Psoas muscle (tissue), 8 donors: ENCODE data around the gene SORT1. TPM values are rescaled to one million over a fixed set of nuclear protein-coding genes. Genes with fewer than 3 reads are reported as not detected.

Experiments
- ATAC-seq, 4 donors: fragments of 200-7000 bp; cut with Tn5 transposase; one replicate each; pipeline ENCODE4 v1.9.1; 2020; ENCODE audit warnings: moderate library complexity in 3 of 4, mild to moderate bottlenecking in 2 of 4
- DNase-seq, 2 donors: peaks; one replicate each; pipeline ENCODE4 v3.0.0-alpha.2; 2020
- H3K27ac ChIP-seq: fragments of 200-600 bp; one replicate; pipeline ENCODE4 v1.8.0; 2022
- H3K27me3 ChIP-seq, 3 donors: fragments of 200-600 bp in 1 of 3; one replicate each; pipeline versions ENCODE4 v1.6.1 to v1.8.0; 2013 to 2022; ENCODE audit warnings: low read length in 2 of 3, mild to moderate bottlenecking in 2 of 3, moderate library complexity in 1 of 3; ENCODE audit not compliant: insufficient read depth in 3 of 3
- H3K36me3 ChIP-seq, 2 donors: fragments of 200-600 bp in 1 of 2; one replicate each; pipeline versions ENCODE4 v1.6.1 to v1.8.0; 2013 to 2022; ENCODE audit warnings: low read depth in 1 of 2, mild to moderate bottlenecking in 1 of 2, moderate library complexity in 1 of 2; ENCODE audit not compliant: insufficient read depth in 1 of 2
- H3K4me1 ChIP-seq: fragments of 200-600 bp; one replicate; pipeline ENCODE4 v1.8.0; 2022
- H3K4me3 ChIP-seq: fragments of 200-600 bp; one replicate; pipeline ENCODE4 v1.8.0; 2022; ENCODE audit warnings: mild to moderate bottlenecking
- H3K9me3 ChIP-seq: fragments of 200-600 bp; one replicate; pipeline ENCODE4 v1.8.0; 2022
- WGBS, 3 donors: extraction: QIAGEN DNeasy Blood & Tissue Kit; methylation state at CpG; one replicate each; pipeline versions ENCODE4 v1.1.6 to v1.1.7; 2013; 5-methylcytosine and 5-hydroxymethylcytosine counted together
- intact Hi-C, 2 donors: fragments of 100-400 bp; cut with DNase I; formaldehyde crosslinking; loops; one replicate each; pipeline versions ENCODE4 v1.11.0 to v1.14.2; 2022
- polyA plus RNA-seq, 3 donors: library from polyadenylated mRNA; stranded (reverse); fragments of 200-250 nt; gene quantifications; one replicate each; pipeline ENCODE4 v1.2.3, GENCODE V29; 2013
- total RNA-seq, 4 donors: library from RNA; stranded (reverse); fragmentation: NEBNext Ultra II Directional in 2 of 4; extraction: Animal tissue kit (Norgen Biotek cat#: 25700) in 2 of 4; gene quantifications; one replicate each; pipeline versions ENCODE4 v1.2.1 to v1.2.4, GENCODE V29; 2021 to 2023
- TF ChIP-seq, protein P1 (sequence below): fragments of 200-600 bp; IDR thresholded peaks from one replicate; pipeline ENCODE4 v1.8.0; 2022; ENCODE audit warnings: antibody characterized with exemption
- donor health status: healthy with polysubstance abuse.
- donor health status: DM: no; HTN: no; CAD: no; lungs with moderate emphysema.
- donor health status: Bipolar disorder and iron deficiency.
- donor health status: healthy.
- donor health status: DM: yes; HTN: yes; CAD: no.
- donor health status: DM: no; HTN: no; CAD: no.
- donor health status: DM: no; HTN: no; CAD: no.
- donor health status: DM: yes; HTN: yes; CAD: no.

Gene SORT1
- total and polyA plus RNA-seq, 7 donors: 15.8 to 363 (median 131) TPM

DNA sequence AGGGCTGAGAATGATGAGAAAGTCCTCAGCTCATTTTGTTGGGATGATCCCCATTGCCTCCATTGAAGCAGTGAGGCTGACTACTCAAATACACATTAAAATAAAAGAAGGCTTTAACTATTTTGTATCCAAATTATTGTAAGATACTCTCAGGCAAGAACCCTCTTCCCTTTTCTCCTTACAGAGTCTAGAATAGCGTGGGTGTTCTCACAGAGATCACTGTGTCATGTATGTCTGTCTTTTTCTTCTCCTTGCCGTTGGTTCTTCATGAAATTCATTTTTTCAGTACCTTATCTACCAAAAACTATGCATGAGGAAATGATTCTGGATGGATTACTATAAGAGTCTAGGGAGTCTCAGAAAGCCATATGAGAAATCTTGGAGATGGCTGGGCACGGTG lies 30.1 kb downstream of the SORT1 start:
- WGBS, 3 donors: 92 to 97% (median 96%) methylated on average over 3 of the region's 3 CpGs
- DNase-seq (no peak), ATAC-seq (no peak)
- no peaks in the 10 kb centered on the region for H3K9me3 ChIP-seq
- intact Hi-C loops: no loop called here
- no peak overlapping the region for H3K4me3 ChIP-seq
- peaks cover 0 to 26% of the 10 kb centered on the region in 2 donors for H3K36me3 ChIP-seq
- H3K4me1 ChIP-seq: peaks cover 65% of the 10 kb centered on the region
- TF ChIP-seq, protein P1, sequence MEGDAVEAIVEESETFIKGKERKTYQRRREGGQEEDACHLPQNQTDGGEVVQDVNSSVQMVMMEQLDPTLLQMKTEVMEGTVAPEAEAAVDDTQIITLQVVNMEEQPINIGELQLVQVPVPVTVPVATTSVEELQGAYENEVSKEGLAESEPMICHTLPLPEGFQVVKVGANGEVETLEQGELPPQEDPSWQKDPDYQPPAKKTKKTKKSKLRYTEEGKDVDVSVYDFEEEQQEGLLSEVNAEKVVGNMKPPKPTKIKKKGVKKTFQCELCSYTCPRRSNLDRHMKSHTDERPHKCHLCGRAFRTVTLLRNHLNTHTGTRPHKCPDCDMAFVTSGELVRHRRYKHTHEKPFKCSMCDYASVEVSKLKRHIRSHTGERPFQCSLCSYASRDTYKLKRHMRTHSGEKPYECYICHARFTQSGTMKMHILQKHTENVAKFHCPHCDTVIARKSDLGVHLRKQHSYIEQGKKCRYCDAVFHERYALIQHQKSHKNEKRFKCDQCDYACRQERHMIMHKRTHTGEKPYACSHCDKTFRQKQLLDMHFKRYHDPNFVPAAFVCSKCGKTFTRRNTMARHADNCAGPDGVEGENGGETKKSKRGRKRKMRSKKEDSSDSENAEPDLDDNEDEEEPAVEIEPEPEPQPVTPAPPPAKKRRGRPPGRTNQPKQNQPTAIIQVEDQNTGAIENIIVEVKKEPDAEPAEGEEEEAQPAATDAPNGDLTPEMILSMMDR: no peak
- H3K27me3 ChIP-seq: no peaks in the 10 kb centered on the region
- peak overlapping the region; percentile 38 for H3K27ac ChIP-seq

DNA sequence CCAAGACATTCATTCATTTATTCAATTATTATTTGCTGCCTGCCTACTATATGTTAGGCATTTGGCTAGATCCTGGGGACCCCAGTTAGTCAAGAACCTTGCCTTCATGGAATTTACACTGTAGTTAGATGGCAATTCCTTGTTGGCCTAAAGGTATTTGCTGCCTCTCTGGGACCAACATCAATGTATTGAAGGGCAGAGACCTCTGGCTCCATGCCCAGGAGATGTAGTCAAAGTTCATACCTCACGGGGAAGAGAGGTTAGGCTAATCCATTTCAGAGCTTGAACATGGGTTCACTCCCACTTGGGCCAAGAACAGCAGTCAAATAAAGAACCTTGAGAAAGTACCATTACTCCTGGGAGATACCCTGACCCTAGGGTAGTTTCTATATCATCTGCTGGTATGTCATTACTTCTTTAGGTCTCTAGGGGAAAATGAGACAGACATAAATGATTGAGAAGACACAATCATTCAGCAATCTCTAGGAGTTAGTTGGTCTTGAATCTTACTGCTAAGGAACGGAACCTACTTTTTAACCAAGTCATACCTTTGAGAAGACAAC lies 32.0 kb downstream of the SORT1 start:
- 65 to 78% (median 75%) methylated on average over 2 of the region's 2 CpGs for WGBS, 3 donors
- peaks cover 0 to 26% of the 10 kb centered on the region in 2 donors for H3K36me3 ChIP-seq
- no peaks in the 10 kb centered on the region for H3K27me3 ChIP-seq
- peaks cover 68% of the 10 kb centered on the region for H3K4me1 ChIP-seq
- peak overlapping the region; percentile 56 for H3K27ac ChIP-seq
- DNase-seq: no peak
- no peak for ATAC-seq
- TF ChIP-seq, protein P1: no peak
- H3K9me3 ChIP-seq: no peaks in the 10 kb centered on the region
- no peak overlapping the region for H3K4me3 ChIP-seq
- intact Hi-C loops: no loop called here

DNA sequence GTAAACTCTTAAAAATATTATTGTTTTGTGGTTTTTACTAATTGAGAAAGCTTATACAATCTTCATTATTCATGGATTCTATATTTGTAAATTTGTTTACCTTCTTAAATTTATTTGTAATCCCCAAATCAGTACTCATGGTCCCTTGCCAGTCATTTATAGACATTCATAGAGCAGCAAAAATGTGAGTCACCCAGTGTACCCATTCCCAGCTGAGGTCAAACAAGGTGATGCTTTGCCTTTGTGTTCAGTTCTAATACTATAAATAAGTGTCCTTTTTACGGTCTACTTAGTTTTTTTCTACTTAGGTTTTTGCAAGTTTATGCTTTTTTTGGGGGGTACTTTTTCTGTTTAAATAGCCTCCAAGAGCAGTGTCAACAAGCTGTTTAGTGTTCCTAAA lies 36.1 kb downstream of the SORT1 start:
- DNase-seq: no peak
- Histone ChIP-seq H3K4me3 (no peak overlapping the region), H3K4me1 (peaks cover 48% of the 10 kb centered on the region), H3K27me3 (no peaks in the 10 kb centered on the region), H3K27ac (peak overlapping the region; percentile 12), H3K36me3 (peaks cover 0 to 34% of the 10 kb centered on the region in 2 donors), H3K9me3 (no peaks in the 10 kb centered on the region)
- TF ChIP-seq, protein P1: no peak
- intact Hi-C loops: loop anchor here in 1 of 2 donors (5.0 kb wide), 1 partner anchor 36 kb away; the partner anchor contains the start of gene SORT1
- ATAC-seq: peak; percentile 54 to 79 (median 73)
- 8 to 17% (median 17%) methylated on average over 1 of the region's 1 CpG for WGBS, 3 donors

DNA sequence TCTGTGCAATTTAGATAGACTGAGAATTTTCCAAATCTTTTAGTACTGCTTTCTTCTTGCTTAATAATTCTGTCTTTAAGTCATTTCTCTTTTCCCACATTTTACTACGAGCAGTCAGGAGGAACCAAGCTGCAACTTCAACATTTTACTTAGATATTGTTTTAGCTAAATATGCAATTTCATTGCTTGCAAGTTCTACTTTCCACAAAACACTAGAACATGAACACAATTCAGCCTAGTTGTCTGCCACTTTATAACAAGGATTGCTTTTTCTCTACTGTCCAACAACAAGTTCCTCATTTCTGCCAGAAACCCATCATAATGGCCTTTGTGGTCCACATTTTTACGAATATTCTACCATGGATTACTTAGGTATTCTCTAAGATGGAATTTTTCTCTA lies 36.6 kb downstream of the SORT1 start:
- Histone ChIP-seq H3K27me3 (no peaks in the 10 kb centered on the region), H3K36me3 (peaks cover 4 to 33% of the 10 kb centered on the region in 2 donors), H3K4me1 (peaks cover 47% of the 10 kb centered on the region), H3K4me3 (no peak overlapping the region), H3K9me3 (no peaks in the 10 kb centered on the region), H3K27ac (peak overlapping the region; percentile 12)
- no peak for DNase-seq
- TF ChIP-seq, protein P1: no peak
- ATAC-seq: no peak
- intact Hi-C loops: loop anchor here in 1 of 2 donors (5.0 kb wide), 1 partner anchor 36 kb away; the partner anchor contains the start of gene SORT1
- WGBS, 3 donors: 82 to 89% (median 85%) methylated on average over 2 of the region's 2 CpGs

DNA sequence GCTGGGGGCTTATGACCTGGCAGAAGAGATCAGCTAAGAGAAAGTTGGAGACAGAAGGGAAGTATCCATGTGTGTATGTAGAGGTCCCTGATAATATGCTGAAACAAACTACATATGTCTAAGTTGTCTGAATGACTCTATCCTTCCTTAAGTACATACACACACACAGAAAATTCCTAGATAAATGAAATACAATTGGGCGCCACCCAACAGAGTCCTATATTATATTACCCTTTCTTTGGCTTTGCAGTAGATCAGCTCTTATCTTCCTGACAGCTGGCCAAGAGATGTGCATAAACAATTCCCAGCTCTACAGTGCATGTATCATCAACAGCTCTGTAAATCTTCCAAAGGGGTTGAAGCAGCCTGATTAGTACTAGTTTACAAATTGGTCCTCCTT lies 40.1 kb downstream of the SORT1 start:
- intact Hi-C loops: loop anchor here (5.0 to 10.0 kb wide), 2 partner anchors 40 to 63 kb away; partner anchors contain the start of gene SORT1 (in 1 of the 2)
- Histone ChIP-seq H3K36me3 (peaks cover 6 to 53% of the 10 kb centered on the region in 2 donors), H3K27ac (no peak overlapping the region), H3K4me1 (peaks cover 17% of the 10 kb centered on the region), H3K4me3 (no peak overlapping the region), H3K27me3 (no peaks in the 10 kb centered on the region), H3K9me3 (no peaks in the 10 kb centered on the region)
- TF ChIP-seq, protein P1: no peak
- DNase-seq (no peak), ATAC-seq (no peak)
- 93 to 98% (median 97%) methylated on average over 1 of the region's 1 CpG for WGBS, 3 donors
